GM23338 (cell line): ENCODE results near the gene UBE2C. TPM values are rescaled to one million over a fixed set of nuclear protein-coding genes. Genes with fewer than 3 reads are reported as not detected.

Experiments
- ATAC-seq: fragments of 200-7000 bp; cut with Tn5 transposase; 3 replicates; pipeline ENCODE4 v1.9.1; 2020
- DNase-seq: peaks from one replicate; pipeline ENCODE4 v3.0.0-alpha.2; 2015; ENCODE audit warnings: low spot score
- H2AFZ ChIP-seq: fragments of 200-600 bp; sonication (generic); 2 replicates; pipeline ENCODE4 v1.8.0; 2016; ENCODE audit warnings: antibody characterized with exemption, mild to moderate bottlenecking, moderate library complexity
- H3F3A ChIP-seq: fragments of 200-600 bp; sonication (generic); replicated peaks from 2 replicates; pipeline ENCODE4 v1.8.0; 2017; ENCODE audit warnings: antibody characterized with exemption, mixed run types, low read depth
- H3K27ac ChIP-seq: fragments of 200-600 bp; sonication (generic); 2 replicates; pipeline ENCODE4 v1.6.1; 2016; ENCODE audit warnings: low read depth
- H3K27me3 ChIP-seq: fragments of 200-600 bp; sonication (generic); 2 replicates; pipeline ENCODE4 v1.8.0; 2016; ENCODE audit warnings: mild to moderate bottlenecking, mixed run types, moderate library complexity; ENCODE audit not compliant: insufficient read depth
- H3K36me3 ChIP-seq: fragments of 200-600 bp; sonication (generic); 2 replicates; pipeline ENCODE4 v1.8.0; 2016; ENCODE audit warnings: mild to moderate bottlenecking; ENCODE audit not compliant: insufficient read depth
- H3K4me1 ChIP-seq: fragments of 200-600 bp; sonication (generic); 2 replicates; pipeline ENCODE4 v1.8.0; 2016; ENCODE audit warnings: mild to moderate bottlenecking, moderate library complexity; ENCODE audit not compliant: insufficient read depth
- H3K4me2 ChIP-seq: fragments of 200-600 bp; sonication (generic); 2 replicates; pipeline ENCODE4 v1.7.1; 2017; ENCODE audit warnings: mixed run types
- H3K4me3 ChIP-seq: fragments of 200-600 bp; sonication (generic); 2 replicates; pipeline ENCODE4 v1.6.1; 2016; ENCODE audit warnings: mixed run types
- H3K79me2 ChIP-seq: fragments of 200-600 bp; sonication (generic); replicated peaks from 2 replicates; pipeline ENCODE4 v1.8.0; 2017; ENCODE audit warnings: mild to moderate bottlenecking; ENCODE audit not compliant: insufficient read depth
- H3K9me2 ChIP-seq: fragments of 200-600 bp; sonication (generic); 2 replicates; pipeline ENCODE4 v1.8.0; 2017; ENCODE audit not compliant: insufficient read depth
- H4K20me1 ChIP-seq: fragments of 200-600 bp; sonication (generic); replicated peaks from 2 replicates; pipeline ENCODE4 v1.8.0; 2017; ENCODE audit warnings: mild to moderate bottlenecking; ENCODE audit not compliant: insufficient read depth
- H3K27ac Mint-ChIP-seq: 2 replicates; pipeline ENCODE4 v1.8.0; 2020; ENCODE audit warnings: inconsistent platforms, mild to moderate bottlenecking, moderate library complexity, mixed read lengths
- H3K27me3 Mint-ChIP-seq: 3 replicates; pipeline ENCODE4 v1.8.0; 2022; ENCODE audit warnings: low read depth, mild to moderate bottlenecking, moderate library complexity, mixed read lengths, inconsistent platforms; ENCODE audit not compliant: insufficient read depth, poor library complexity
- H3K36me3 Mint-ChIP-seq: 3 replicates; pipeline ENCODE4 v1.8.0; 2021; ENCODE audit warnings: low read depth, mild to moderate bottlenecking, inconsistent platforms, moderate library complexity, mixed read lengths
- H3K4me1 Mint-ChIP-seq: 3 replicates; pipeline ENCODE4 v1.8.0; 2020; ENCODE audit warnings: mild to moderate bottlenecking, inconsistent platforms, mixed read lengths
- H3K4me3 Mint-ChIP-seq: 3 replicates; pipeline ENCODE4 v1.8.0; 2021; ENCODE audit warnings: moderate library complexity, mild to moderate bottlenecking, inconsistent platforms, mixed read lengths
- H3K9me3 Mint-ChIP-seq: 3 replicates; pipeline ENCODE4 v1.8.0; 2020; ENCODE audit warnings: moderate library complexity, mild to moderate bottlenecking, inconsistent platforms, mixed read lengths
- CREB1 ChIP-seq: fragments of 250-450 bp; sonication (Bioruptor Pico); IDR thresholded peaks from 2 replicates; pipeline ENCODE4 v1.5.0; 2020; ENCODE audit warnings: low read depth, mild to moderate bottlenecking, moderate library complexity
- EZH2 ChIP-seq: fragments of 200-600 bp; sonication (generic); IDR thresholded peaks from one replicate; pipeline ENCODE4 v1.8.0; 2017; ENCODE audit warnings: antibody characterized with exemption, mild to moderate bottlenecking, low read depth; ENCODE audit not compliant: unreplicated experiment
- EZH2phosphoT487 ChIP-seq: fragments of 200-600 bp; sonication (generic); IDR thresholded peaks from one replicate; pipeline ENCODE4 v1.8.1; 2018; ENCODE audit warnings: antibody characterized with exemption; ENCODE audit not compliant: unreplicated experiment
- JUNB ChIP-seq: IDR thresholded peaks from one replicate; pipeline ENCODE4 v1.6.1; 2016; ENCODE audit warnings: antibody characterized with exemption; ENCODE audit not compliant: unreplicated experiment
- NANOG ChIP-seq: IDR thresholded peaks from 2 replicates; pipeline ENCODE4 v1.6.1; 2016; ENCODE audit warnings: antibody characterized with exemption, borderline replicate concordance
- STAT1 ChIP-seq: IDR thresholded peaks from one replicate; pipeline ENCODE4 v1.6.1; 2016; ENCODE audit warnings: antibody characterized with exemption; ENCODE audit not compliant: unreplicated experiment
- polyA plus RNA-seq: library from polyadenylated mRNA; unstranded; fragments of >200 nt; fragmentation: Nextera tagmentation; extraction: Ambion mirVana; gene quantifications from 2 replicates; pipeline ENCODE4 v1.2.1, GENCODE V29; 2016
- total RNA-seq: library from RNA; depleted of rRNA; stranded (reverse); fragments of >200 nt; shearing (Covaris generic); gene quantifications from 2 replicates; pipeline ENCODE4 v1.2.3, GENCODE V29; 2014
- TF ChIP-seq, protein P1 (sequence below): IDR thresholded peaks from 2 replicates; pipeline ENCODE4 v1.6.1; 2016; ENCODE audit warnings: antibody characterized with exemption
- TF ChIP-seq, protein P2 (sequence below): IDR thresholded peaks from one replicate; pipeline ENCODE4 v1.6.1; 2018; ENCODE audit warnings: antibody characterized with exemption; ENCODE audit not compliant: unreplicated experiment
- TF ChIP-seq, protein P3 (sequence below), 2 experiments: fragments of 200-600 bp in 1 of 2; sonication (generic) in 1 of 2; conservative IDR thresholded peaks; 2 replicates each; pipeline versions ENCODE4 v1.5.1 to v1.6.1; 2016 to 2017; ENCODE audit warnings: antibody characterized with exemption in 2 of 2, low read depth in 2 of 2, mild to moderate bottlenecking in 2 of 2, moderate library complexity in 1 of 2
- TF ChIP-seq, protein P4 (sequence below): fragments of 250-450 bp; sonication (Bioruptor Pico); IDR thresholded peaks from 2 replicates; pipeline ENCODE4 v1.5.0; 2020; ENCODE audit warnings: mild to moderate bottlenecking, moderate library complexity

Gene UBE2C
- total and polyA plus RNA-seq, 2 experiments from 2014 or later = 247 to 698 TPM

DNA sequence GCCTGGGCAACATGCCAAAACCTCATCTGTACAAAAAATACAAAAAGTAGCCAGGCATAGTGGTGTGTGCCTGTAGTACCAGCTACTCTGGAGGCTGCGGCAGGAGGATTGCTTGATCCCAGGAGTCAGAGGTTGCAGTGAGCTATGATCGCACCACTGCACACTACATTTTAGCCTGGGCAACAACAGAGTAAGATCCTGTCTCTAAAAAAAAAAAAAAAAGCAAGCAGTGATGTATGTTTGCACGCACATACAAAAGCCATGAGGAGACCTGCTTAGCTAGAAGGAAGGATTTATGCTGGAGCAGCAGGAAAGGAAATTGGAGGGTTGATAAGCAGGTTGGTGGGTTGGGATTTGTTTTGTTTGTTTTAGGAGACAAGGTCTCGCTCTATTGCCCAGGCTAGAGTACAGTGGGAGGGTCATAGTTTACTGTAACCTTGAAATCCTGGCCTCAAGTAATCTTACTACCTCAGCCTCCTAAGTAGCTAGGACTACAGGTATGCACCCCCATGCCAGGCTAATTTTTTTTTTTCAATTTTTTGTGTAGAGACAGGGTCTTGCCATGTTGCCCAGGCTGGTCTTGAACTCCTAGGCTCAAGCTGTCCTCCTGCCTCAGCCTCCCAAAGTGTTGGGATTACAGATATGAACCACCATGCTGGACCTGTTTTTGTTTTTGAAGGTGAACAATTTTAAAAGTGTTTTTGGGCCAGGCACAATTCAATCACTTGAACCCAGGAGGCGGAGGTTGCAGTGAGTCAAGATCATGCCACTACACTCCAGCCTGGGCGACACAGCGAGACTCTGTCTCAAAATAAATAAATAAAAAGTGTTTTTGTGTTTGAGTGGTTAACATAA lies 49.0 kb downstream of the UBE2C start:
- Histone ChIP-seq H4K20me1 (no peaks in the 10 kb centered on the region), H3F3A (no peaks in the 10 kb centered on the region), H3K36me3 (0 out of 2 replicates have a peak, but pooled peaks cover 3% of the 10 kb centered on the region), H3K27me3 (no peaks in the 10 kb centered on the region), H3K4me3 (no peak overlapping the region), H3K27ac (no peak overlapping the region), H3K4me2 (no peak overlapping the region), H3K9me2 (no peaks in the 10 kb centered on the region), H3K4me1 (peaks cover 21% of the 10 kb centered on the region), H2AFZ (no peak overlapping the region), H3K79me2 (peaks cover 12% of the 10 kb centered on the region)
- H3K4me1 Mint-ChIP-seq = peaks cover 24% of the 10 kb centered on the region
- H3K27me3 Mint-ChIP-seq = peaks cover 3% of the 10 kb centered on the region
- H3K4me3 Mint-ChIP-seq = no peak overlapping the region
- H3K27ac Mint-ChIP-seq = no peak overlapping the region
- ATAC-seq (no peak), DNase-seq (no peak)
- H3K36me3 Mint-ChIP-seq = peaks cover 3% of the 10 kb centered on the region; the same call in 2 of the 3 replicates
- H3K9me3 Mint-ChIP-seq = no peaks in the 10 kb centered on the region
- TF ChIP-seq EZH2 (no peak), NANOG (no peak), JUNB (no peak), EZH2phosphoT487 (no peak), STAT1 (no peak), CREB1 (CRISPR knock-in tag) (no peak)
- TF ChIP-seq, protein P1, sequence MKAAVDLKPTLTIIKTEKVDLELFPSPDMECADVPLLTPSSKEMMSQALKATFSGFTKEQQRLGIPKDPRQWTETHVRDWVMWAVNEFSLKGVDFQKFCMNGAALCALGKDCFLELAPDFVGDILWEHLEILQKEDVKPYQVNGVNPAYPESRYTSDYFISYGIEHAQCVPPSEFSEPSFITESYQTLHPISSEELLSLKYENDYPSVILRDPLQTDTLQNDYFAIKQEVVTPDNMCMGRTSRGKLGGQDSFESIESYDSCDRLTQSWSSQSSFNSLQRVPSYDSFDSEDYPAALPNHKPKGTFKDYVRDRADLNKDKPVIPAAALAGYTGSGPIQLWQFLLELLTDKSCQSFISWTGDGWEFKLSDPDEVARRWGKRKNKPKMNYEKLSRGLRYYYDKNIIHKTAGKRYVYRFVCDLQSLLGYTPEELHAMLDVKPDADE = no peak
- TF ChIP-seq, protein P2, sequence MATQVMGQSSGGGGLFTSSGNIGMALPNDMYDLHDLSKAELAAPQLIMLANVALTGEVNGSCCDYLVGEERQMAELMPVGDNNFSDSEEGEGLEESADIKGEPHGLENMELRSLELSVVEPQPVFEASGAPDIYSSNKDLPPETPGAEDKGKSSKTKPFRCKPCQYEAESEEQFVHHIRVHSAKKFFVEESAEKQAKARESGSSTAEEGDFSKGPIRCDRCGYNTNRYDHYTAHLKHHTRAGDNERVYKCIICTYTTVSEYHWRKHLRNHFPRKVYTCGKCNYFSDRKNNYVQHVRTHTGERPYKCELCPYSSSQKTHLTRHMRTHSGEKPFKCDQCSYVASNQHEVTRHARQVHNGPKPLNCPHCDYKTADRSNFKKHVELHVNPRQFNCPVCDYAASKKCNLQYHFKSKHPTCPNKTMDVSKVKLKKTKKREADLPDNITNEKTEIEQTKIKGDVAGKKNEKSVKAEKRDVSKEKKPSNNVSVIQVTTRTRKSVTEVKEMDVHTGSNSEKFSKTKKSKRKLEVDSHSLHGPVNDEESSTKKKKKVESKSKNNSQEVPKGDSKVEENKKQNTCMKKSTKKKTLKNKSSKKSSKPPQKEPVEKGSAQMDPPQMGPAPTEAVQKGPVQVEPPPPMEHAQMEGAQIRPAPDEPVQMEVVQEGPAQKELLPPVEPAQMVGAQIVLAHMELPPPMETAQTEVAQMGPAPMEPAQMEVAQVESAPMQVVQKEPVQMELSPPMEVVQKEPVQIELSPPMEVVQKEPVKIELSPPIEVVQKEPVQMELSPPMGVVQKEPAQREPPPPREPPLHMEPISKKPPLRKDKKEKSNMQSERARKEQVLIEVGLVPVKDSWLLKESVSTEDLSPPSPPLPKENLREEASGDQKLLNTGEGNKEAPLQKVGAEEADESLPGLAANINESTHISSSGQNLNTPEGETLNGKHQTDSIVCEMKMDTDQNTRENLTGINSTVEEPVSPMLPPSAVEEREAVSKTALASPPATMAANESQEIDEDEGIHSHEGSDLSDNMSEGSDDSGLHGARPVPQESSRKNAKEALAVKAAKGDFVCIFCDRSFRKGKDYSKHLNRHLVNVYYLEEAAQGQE = no peak
- TF ChIP-seq, protein P3, sequence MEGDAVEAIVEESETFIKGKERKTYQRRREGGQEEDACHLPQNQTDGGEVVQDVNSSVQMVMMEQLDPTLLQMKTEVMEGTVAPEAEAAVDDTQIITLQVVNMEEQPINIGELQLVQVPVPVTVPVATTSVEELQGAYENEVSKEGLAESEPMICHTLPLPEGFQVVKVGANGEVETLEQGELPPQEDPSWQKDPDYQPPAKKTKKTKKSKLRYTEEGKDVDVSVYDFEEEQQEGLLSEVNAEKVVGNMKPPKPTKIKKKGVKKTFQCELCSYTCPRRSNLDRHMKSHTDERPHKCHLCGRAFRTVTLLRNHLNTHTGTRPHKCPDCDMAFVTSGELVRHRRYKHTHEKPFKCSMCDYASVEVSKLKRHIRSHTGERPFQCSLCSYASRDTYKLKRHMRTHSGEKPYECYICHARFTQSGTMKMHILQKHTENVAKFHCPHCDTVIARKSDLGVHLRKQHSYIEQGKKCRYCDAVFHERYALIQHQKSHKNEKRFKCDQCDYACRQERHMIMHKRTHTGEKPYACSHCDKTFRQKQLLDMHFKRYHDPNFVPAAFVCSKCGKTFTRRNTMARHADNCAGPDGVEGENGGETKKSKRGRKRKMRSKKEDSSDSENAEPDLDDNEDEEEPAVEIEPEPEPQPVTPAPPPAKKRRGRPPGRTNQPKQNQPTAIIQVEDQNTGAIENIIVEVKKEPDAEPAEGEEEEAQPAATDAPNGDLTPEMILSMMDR (conservative IDR thresholded peaks at IDR 0.05; ENCODE audit: low read depth in 2 of 2) = no peak
- TF ChIP-seq, protein P4, sequence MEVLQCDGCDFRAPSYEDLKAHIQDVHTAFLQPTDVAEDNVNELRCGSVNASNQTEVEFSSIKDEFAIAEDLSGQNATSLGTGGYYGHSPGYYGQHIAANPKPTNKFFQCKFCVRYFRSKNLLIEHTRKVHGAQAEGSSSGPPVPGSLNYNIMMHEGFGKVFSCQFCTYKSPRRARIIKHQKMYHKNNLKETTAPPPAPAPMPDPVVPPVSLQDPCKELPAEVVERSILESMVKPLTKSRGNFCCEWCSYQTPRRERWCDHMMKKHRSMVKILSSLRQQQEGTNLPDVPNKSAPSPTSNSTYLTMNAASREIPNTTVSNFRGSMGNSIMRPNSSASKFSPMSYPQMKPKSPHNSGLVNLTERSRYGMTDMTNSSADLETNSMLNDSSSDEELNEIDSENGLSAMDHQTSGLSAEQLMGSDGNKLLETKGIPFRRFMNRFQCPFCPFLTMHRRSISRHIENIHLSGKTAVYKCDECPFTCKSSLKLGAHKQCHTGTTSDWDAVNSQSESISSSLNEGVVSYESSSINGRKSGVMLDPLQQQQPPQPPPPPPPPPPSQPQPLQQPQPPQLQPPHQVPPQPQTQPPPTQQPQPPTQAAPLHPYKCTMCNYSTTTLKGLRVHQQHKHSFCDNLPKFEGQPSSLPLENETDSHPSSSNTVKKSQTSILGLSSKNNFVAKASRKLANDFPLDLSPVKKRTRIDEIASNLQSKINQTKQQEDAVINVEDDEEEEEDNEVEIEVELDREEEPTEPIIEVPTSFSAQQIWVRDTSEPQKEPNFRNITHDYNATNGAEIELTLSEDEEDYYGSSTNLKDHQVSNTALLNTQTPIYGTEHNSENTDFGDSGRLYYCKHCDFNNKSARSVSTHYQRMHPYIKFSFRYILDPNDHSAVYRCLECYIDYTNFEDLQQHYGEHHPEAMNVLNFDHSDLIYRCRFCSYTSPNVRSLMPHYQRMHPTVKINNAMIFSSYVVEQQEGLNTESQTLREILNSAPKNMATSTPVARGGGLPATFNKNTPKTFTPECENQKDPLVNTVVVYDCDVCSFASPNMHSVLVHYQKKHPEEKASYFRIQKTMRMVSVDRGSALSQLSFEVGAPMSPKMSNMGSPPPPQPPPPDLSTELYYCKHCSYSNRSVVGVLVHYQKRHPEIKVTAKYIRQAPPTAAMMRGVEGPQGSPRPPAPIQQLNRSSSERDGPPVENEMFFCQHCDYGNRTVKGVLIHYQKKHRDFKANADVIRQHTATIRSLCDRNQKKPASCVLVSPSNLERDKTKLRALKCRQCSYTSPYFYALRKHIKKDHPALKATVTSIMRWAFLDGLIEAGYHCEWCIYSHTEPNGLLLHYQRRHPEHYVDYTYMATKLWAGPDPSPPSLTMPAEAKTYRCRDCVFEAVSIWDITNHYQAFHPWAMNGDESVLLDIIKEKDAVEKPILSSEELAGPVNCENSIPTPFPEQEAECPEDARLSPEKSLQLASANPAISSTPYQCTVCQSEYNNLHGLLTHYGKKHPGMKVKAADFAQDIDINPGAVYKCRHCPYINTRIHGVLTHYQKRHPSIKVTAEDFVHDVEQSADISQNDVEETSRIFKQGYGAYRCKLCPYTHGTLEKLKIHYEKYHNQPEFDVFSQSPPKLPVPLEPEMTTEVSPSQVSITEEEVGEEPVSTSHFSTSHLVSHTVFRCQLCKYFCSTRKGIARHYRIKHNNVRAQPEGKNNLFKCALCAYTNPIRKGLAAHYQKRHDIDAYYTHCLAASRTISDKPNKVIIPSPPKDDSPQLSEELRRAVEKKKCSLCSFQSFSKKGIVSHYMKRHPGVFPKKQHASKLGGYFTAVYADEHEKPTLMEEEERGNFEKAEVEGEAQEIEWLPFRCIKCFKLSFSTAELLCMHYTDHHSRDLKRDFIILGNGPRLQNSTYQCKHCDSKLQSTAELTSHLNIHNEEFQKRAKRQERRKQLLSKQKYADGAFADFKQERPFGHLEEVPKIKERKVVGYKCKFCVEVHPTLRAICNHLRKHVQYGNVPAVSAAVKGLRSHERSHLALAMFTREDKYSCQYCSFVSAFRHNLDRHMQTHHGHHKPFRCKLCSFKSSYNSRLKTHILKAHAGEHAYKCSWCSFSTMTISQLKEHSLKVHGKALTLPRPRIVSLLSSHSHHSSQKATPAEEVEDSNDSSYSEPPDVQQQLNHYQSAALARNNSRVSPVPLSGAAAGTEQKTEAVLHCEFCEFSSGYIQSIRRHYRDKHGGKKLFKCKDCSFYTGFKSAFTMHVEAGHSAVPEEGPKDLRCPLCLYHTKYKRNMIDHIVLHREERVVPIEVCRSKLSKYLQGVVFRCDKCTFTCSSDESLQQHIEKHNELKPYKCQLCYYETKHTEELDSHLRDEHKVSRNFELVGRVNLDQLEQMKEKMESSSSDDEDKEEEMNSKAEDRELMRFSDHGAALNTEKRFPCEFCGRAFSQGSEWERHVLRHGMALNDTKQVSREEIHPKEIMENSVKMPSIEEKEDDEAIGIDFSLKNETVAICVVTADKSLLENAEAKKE (CRISPR knock-in tag) = no peak
